Dermis microvascular lymphatic vessel endothelial cell (primary cell): ENCODE data around the gene ZSCAN16. TPM values are rescaled to one million over a fixed set of nuclear protein-coding genes. Genes with fewer than 3 reads are reported as not detected.
"Not testable (repeated sequence)": the region's sequence is repeated elsewhere in the genome, so short reads cannot be mapped to it uniquely, and the experiment has no call there.

Experiments
- DNase-seq, 2 donors: peaks; one replicate each; pipeline versions ENCODE4 v3.0.0 to v3.0.0-alpha.2; 2010; ENCODE audit warnings: low read depth in 2 of 2
- total RNA-seq: library from RNA; depleted of rRNA; stranded (reverse); fragments of >200 nt; gene quantifications from 2 replicates; pipeline ENCODE4 v1.2.1, GENCODE V29; 2014

Gene ZSCAN16
- total RNA-seq: 10.5 and 12.1 TPM in 2 replicates

GRCh38 chr6:28124350-28124970, at the start of gene ZSCAN16:
Gene ZSCAN16 (plus strand): TSS chr6:28124609. CDS start chr6:28125444, 835 bp downstream.
- peak; percentile 72 to 90 for DNase-seq

- no peak for DNase-seq
Measured at GRCh38 chr6:28078050-28078449, 46.4 kb upstream of the ZSCAN16 start.

- no peak for DNase-seq
Measured at GRCh38 chr6:28078836-28079235, 45.6 kb upstream of the ZSCAN16 start.

GRCh38 chr6:28080381-28080630, 44.1 kb upstream of the ZSCAN16 start, which contains the start of gene ZNF165:
Gene ZNF165 (plus strand): TSS chr6:28080568. CDS start chr6:28085481, 4,913 bp downstream.
- not testable (repeated sequence) for DNase-seq

- DNase-seq: peak; percentile 94 to 97
Measured at GRCh38 chr6:28080631-28081485, 43.6 kb upstream of the ZSCAN16 start.

- DNase-seq: no peak
Measured at GRCh38 chr6:28081486-28081751, 43.0 kb upstream of the ZSCAN16 start.

GRCh38 chr6:28082939-28083338, 41.5 kb upstream of the ZSCAN16 start:
- DNase-seq: no peak

GRCh38 chr6:28089054-28089453, 35.4 kb upstream of the ZSCAN16 start:
- no peak for DNase-seq

- no peak for DNase-seq
Measured at GRCh38 chr6:28090917-28091586, 33.4 kb upstream of the ZSCAN16 start.

GRCh38 chr6:28102222-28102621, 22.2 kb upstream of the ZSCAN16 start:
- not testable (repeated sequence) for DNase-seq

GRCh38 chr6:28102699-28103098, 21.7 kb upstream of the ZSCAN16 start:
- not testable (repeated sequence) for DNase-seq

- DNase-seq: peak in 1 of 2 donors; percentile 68
Measured at GRCh38 chr6:28104392-28105244, 19.8 kb upstream of the ZSCAN16 start.

- no peak for DNase-seq
Measured at GRCh38 chr6:28105245-28105639, 19.2 kb upstream of the ZSCAN16 start.

- no peak for DNase-seq
Measured at GRCh38 chr6:28107506-28107905, 16.9 kb upstream of the ZSCAN16 start.

- DNase-seq: no peak
Measured at GRCh38 chr6:28111964-28112363, 12.4 kb upstream of the ZSCAN16 start.

GRCh38 chr6:28115799-28116198, 8.6 kb upstream of the ZSCAN16 start:
- no peak for DNase-seq

GRCh38 chr6:28117386-28118050, 6.9 kb upstream of the ZSCAN16 start:
- no peak for DNase-seq

GRCh38 chr6:28118217-28118616, 6.2 kb upstream of the ZSCAN16 start:
- DNase-seq: no peak

- DNase-seq: no peak
Measured at GRCh38 chr6:28121876-28122275, 2.5 kb upstream of the ZSCAN16 start.

- not testable (repeated sequence) for DNase-seq
Measured at GRCh38 chr6:28122283-28122682, 2.1 kb upstream of the ZSCAN16 start.

- no peak for DNase-seq
Measured at GRCh38 chr6:28124971-28125353, 553 bp downstream of the ZSCAN16 start.
